Measurements from ENCODE around the gene TMEM198. TPM values are rescaled to one million over a fixed set of nuclear protein-coding genes. Genes with fewer than 3 reads are reported as not detected.

The TMEM198 gene
- polyA plus RNA-seq, 1 donor (not counting 4 experiments of a cell fraction or from before 2014, with no cell fraction given), result 0.81 TPM

GRCh38 chr2:219514836-219515235 is 29.0 kb upstream of the TMEM198 start:
- Histone ChIP-seq H4K20me1 (ENCODE audit: control insufficient read depth, extremely low read depth, insufficient read depth, low read length) (no peaks in the 10 kb centered on the region), H3K4me3 (ENCODE audit: control insufficient read depth in 2 of 3, extremely low read depth in 1 of 3, insufficient read depth in 2 of 3, low read depth in 1 of 3, low read length in 3 of 3) (no peak overlapping the region), H3K9me1 (ENCODE audit: control insufficient read depth, extremely low read depth, insufficient read depth, low read length) (no peaks in the 10 kb centered on the region), H2AFZ (ENCODE audit: control insufficient read depth, low read length) (no peak overlapping the region), H3K79me2 (ENCODE audit: control insufficient read depth, insufficient read depth, low read length) (no peaks in the 10 kb centered on the region), H3K27me3 (ENCODE audit: control insufficient read depth, extremely low read depth, insufficient read depth, low read length) (peaks cover 75% of the 10 kb centered on the region), H3K4me2 (ENCODE audit: control insufficient read depth, extremely low read depth, insufficient read depth, low read depth, low read length) (no peak overlapping the region), H3K27ac (ENCODE audit: control insufficient read depth, insufficient read depth, low read length) (no peak overlapping the region), H3K36me3 (ENCODE audit: control insufficient read depth in 2 of 2, extremely low read depth in 1 of 2, insufficient read depth in 2 of 2, low read length in 2 of 2) (no peaks in the 10 kb centered on the region), H3K9ac (ENCODE audit: control insufficient read depth, extremely low read depth, insufficient read depth, low read length) (no peak overlapping the region), H3K9me3 (ENCODE audit: control insufficient read depth, low read depth, low read length) (no peaks in the 10 kb centered on the region), H3K4me1 (ENCODE audit: control insufficient read depth, extremely low read depth, insufficient read depth, low read length) (no peaks in the 10 kb centered on the region)
- dilution Hi-C loops (cut with MboI; ENCODE audit: extremely low pct_ligation_motif_present, low sequenced_read_pairs), result no loop called here
- TF ChIP-seq EZH2 (IDR thresholded peaks at IDR 0.05; ENCODE audit: low read length) (no peak), CTCF (optimal IDR thresholded peaks at IDR 0.05 in 1 of 3, IDR thresholded peaks at IDR 0.05 in 1 of 3, conservative IDR thresholded peaks at IDR 0.05 in 1 of 3; ENCODE audit: extremely low read depth in 1 of 3, insufficient read depth in 2 of 3, low read length in 3 of 3) (no peak)
- FAIRE-seq, result no peak
- DNase-seq (ENCODE audit: low read depth, low spot score), result no peak

- H2AFZ ChIP-seq (ENCODE audit: control insufficient read depth, low read length), result no peak overlapping the region
- no peaks in the 10 kb centered on the region for H3K36me3 ChIP-seq (ENCODE audit: control insufficient read depth in 2 of 2, extremely low read depth in 1 of 2, insufficient read depth in 2 of 2, low read length in 2 of 2)
- no peaks in the 10 kb centered on the region for H4K20me1 ChIP-seq (ENCODE audit: control insufficient read depth, extremely low read depth, insufficient read depth, low read length)
- TF ChIP-seq CTCF (optimal IDR thresholded peaks at IDR 0.05 in 1 of 3, IDR thresholded peaks at IDR 0.05 in 1 of 3, conservative IDR thresholded peaks at IDR 0.05 in 1 of 3; ENCODE audit: extremely low read depth in 1 of 3, insufficient read depth in 2 of 3, low read length in 3 of 3) (peak in 1 of 3 experiments; percentile 0), EZH2 (IDR thresholded peaks at IDR 0.05; ENCODE audit: low read length) (no peak)
- dilution Hi-C loops (cut with MboI; ENCODE audit: extremely low pct_ligation_motif_present, low sequenced_read_pairs), result no loop called here
- no peak overlapping the region for H3K9ac ChIP-seq (ENCODE audit: control insufficient read depth, extremely low read depth, insufficient read depth, low read length)
- H3K9me3 ChIP-seq (ENCODE audit: control insufficient read depth, low read depth, low read length), result no peaks in the 10 kb centered on the region
- H3K27me3 ChIP-seq (ENCODE audit: control insufficient read depth, extremely low read depth, insufficient read depth, low read length), result peaks cover 65% of the 10 kb centered on the region
- H3K27ac ChIP-seq (ENCODE audit: control insufficient read depth, insufficient read depth, low read length), result no peak overlapping the region
- no peak overlapping the region for H3K4me3 ChIP-seq (ENCODE audit: control insufficient read depth in 2 of 3, extremely low read depth in 1 of 3, insufficient read depth in 2 of 3, low read depth in 1 of 3, low read length in 3 of 3)
- H3K9me1 ChIP-seq (ENCODE audit: control insufficient read depth, extremely low read depth, insufficient read depth, low read length), result no peaks in the 10 kb centered on the region
- no peak overlapping the region for H3K4me2 ChIP-seq (ENCODE audit: control insufficient read depth, extremely low read depth, insufficient read depth, low read depth, low read length)
- FAIRE-seq, result no peak
- DNase-seq (ENCODE audit: low read depth, low spot score), result no peak
- H3K4me1 ChIP-seq (ENCODE audit: control insufficient read depth, extremely low read depth, insufficient read depth, low read length), result no peaks in the 10 kb centered on the region
- no peaks in the 10 kb centered on the region for H3K79me2 ChIP-seq (ENCODE audit: control insufficient read depth, insufficient read depth, low read length)
These were observed 27.8 kb upstream of the TMEM198 start for GRCh38 chr2:219515874-219516629.

All from keratinocyte (primary cell).